Measurements from ENCODE around the gene AGPAT4.

DNA sequence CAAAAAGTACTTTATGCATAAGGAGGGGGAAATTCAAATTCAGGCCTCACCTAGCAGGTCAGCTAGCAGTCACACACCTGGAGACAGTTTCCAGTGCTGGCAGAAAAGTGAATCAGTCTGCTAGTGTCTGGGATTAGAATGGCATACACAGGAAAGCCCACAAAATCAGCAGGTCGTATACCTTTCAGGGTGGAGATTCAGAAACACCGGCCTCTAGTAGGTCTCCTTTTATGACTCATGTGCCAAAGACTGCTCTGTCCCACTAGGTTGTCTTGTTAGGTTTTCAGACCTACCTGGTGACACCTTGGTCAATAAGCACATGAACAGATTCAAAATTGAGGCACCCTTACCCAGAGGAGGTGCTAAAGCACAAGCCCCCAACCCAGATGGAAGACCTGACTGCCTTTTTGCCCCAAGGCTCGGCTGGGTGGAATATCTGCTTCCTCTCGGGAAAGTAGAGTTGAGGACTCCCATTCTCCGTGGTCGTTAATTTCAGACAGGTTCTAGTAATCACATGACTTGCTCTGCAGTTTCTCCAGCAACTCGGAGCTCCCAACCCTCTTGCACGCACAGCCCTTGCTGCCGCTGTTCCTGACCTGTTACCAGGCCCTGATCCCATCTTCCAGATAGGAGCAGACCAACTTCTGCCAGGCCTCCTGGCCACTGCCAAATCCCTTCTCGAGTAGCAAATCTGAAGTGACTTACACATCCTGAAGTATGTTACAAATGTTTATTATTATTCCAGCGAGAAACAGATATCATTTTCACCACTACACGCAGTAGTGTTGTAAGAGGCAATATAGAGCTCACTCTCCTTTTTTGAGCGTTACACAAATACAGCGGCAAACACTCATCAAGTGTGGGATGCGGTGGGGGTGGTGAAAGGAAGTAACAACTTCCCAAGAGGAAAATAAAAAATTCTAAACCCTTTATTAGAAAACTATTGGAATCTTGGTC lies 46.6 kb downstream of the AGPAT4 start:
- TF ChIP-seq, protein P1, sequence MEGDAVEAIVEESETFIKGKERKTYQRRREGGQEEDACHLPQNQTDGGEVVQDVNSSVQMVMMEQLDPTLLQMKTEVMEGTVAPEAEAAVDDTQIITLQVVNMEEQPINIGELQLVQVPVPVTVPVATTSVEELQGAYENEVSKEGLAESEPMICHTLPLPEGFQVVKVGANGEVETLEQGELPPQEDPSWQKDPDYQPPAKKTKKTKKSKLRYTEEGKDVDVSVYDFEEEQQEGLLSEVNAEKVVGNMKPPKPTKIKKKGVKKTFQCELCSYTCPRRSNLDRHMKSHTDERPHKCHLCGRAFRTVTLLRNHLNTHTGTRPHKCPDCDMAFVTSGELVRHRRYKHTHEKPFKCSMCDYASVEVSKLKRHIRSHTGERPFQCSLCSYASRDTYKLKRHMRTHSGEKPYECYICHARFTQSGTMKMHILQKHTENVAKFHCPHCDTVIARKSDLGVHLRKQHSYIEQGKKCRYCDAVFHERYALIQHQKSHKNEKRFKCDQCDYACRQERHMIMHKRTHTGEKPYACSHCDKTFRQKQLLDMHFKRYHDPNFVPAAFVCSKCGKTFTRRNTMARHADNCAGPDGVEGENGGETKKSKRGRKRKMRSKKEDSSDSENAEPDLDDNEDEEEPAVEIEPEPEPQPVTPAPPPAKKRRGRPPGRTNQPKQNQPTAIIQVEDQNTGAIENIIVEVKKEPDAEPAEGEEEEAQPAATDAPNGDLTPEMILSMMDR (IDR thresholded peaks at IDR 0.05), result no peak
- no peak for TF ChIP-seq POLR2A (IDR thresholded peaks at IDR 0.05)

Measured in testis (tissue), 2 donors.